NCI-H1092 treated with DMSO at 0.1 percent for 48 hours (cell line): Measurements from ENCODE around the gene ADGRG1.
"Not testable (repeated sequence)": the region's sequence is repeated elsewhere in the genome, so short reads cannot be mapped to it uniquely, and the experiment has no call there.

Source experiments
- DNase-seq: peaks from one replicate; lab custom pipeline; 2025; lab: John Stamatoyannopoulos, UW

The ADGRG1 gene

DNA sequence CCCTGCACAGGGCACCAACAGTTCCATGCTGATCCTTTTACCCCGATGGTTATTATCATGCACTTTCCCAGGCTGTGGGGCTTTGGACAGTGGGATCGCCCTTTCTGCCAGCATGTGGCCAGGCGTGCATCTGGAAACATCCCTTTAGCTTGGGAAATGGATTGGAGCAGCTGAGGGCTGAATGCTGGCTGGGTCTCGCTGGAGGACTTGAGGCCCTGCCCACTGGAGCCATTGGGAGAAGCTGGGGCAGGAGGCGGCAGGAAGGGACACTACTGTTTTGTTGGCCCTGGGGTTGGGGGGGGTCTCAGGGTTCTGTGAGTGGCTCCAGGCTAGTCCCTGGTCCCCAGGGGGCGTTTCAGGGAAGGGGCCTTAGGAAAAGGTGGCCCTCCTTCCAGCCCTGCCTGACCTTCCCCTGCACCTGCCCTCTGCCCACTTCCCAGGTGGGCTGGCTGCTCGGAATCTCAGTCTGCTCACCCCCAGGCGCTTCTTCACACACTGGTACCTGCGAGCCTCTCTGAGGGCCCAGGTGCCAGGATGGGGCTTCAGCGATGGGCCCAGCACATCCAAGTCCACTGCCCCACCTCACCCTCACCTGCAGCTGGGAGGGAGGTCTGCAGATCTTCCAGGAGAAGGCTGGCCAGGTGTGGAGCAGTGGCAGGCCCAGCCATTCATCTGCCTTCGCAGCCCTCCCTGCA, 38.1 kb downstream of the ADGRG1 start:
- no peak for DNase-seq

DNA sequence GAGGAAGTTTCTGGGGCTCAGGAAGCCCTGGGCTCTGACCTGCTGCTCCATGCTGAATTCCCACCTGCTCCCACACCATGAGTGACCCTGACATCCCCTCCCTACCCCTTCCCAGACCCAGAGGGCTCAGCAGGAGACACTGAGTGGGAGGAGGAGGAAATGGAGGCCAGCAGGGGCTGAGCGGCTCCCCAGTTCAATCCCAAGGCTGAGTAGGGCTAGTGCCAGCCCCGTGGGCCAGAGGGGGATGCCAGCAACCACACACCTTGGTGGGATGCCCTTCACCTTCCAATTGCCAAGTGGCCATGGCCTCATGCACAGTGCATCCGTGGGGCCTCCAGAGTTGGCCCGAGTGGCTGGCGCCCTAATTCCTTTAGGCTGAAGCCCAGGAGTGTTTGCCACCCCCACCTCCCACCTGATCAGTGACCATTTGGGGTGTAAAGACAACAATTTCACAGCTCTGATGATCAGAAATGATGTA, 38.7 kb downstream of the ADGRG1 start:
- DNase-seq: no peak

- no peak for DNase-seq
Observed at GRCh38 chr16:57667526-57668262, 39.3 kb downstream of the ADGRG1 start.

DNA sequence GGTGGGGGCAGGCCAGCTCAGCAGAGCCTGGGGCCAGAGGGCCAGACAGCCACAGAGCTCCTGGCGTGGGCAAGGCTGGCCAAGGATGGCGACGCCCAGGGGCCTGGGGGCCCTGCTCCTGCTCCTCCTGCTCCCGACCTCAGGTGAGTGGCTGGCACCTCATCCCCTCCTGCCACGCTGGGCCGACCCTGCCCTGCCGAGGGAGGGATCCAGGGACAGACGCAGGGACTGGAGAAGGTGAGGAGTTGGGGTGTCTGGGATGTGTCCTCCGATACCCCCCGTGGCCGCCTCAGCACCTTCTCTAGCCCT, 39.8 kb downstream of the ADGRG1 start, which contains the start of gene ADGRG3:
TSS of gene ADGRG3 (plus strand) at position 44 of the 309 bp plus-strand sequence. CDS start at position 86, 42 bp downstream.
- DNase-seq: no peak

GRCh38 chr16:57668630-57669475, 40.4 kb downstream of the ADGRG1 start:
- DNase-seq: no peak

DNA sequence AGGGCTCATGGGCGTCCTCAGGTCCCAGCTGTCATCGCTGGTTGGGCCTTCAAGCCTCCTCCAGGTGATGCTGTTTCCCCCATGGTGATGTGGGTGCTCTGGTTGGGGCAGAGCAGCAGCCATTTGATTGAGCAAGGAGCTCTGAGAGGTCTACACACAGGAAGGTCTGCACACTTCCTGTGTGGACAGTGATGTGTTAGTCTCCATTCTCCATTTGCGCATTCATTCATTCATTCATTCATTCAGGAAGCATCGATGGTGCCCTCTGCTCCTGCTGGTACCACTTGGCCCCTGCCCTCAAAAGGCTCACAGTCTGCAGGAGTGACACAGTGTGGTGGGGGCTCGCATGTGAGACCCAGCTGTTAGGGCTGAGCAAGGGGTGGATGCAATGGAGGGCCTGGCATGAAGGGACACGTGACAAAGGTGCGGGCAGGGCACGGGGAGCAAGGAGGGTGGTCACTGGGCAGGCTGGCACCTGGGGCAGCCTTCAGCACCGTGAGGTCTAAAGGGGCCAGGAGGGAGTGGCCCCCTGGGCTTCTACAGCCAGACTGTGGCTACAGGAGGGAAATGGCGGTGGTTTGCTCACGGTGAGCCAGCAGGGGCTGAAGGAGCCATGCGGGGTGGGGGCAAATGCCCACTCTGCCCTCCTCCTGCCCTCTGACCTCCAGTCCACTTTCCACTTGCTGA, 41.2 kb downstream of the ADGRG1 start:
- no peak for DNase-seq

- DNase-seq: no peak
Observed at GRCh38 chr16:57670196-57670595, 41.8 kb downstream of the ADGRG1 start.

DNA sequence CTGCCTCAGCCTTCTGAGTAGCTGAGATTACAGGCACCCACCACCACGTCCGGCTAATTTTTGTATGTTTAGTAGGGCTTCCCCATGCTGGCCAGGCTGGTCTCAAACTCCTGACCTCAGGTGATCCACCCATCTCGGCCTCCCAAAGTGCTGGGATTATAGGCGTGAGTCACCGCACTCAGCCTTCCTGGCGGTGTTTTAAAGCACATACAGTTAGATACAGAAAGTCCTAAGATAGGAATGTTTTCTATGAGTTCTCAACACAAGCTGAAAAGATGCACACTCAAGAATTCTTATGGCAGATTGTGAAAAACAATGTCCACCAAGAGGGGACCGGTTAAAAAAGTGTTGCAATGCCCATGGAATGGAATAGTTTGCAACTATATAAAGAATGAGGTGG, 43.0 kb downstream of the ADGRG1 start:
- not testable (repeated sequence) for DNase-seq

DNA sequence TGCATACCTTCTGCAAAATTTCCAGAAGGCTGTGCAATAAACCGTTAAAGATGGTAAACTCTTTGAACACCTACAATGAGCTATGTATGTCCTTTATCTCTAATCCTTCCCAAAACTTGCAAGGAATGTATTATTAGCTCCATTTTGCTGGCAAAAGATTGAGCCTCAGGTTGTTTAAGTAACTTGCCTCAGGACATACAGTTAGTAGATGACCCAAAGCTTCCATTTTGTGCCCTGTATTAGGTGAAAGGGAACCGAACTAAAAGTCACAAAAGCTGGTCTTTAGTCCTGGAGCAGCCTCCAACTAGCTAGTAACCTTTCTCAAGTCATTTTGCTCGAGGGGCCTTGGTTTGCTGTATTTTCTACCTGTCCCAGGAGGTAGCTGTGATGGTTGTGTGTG, 44.0 kb downstream of the ADGRG1 start:
- DNase-seq: no peak

DNA sequence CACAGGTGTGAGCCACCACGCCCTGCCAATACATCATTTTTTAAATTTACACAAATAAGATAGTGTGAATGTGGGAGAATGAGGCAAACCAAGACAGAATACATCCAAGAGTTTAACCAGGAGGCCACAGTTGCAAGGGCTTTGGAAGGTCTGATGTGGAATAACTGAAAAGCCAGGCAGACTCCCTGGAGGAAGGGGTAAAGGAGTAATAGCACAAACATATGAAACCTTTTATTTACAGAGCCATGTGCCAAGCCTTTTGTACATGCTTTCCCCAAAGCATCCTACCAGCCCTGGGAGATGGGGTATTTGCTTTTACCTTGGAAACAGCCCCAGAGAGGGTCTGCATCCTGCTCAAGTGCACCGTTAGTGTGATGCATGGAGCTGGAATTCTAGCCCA, 44.4 kb downstream of the ADGRG1 start:
- no peak for DNase-seq

GRCh38 chr16:57675741-57676551, 47.5 kb downstream of the ADGRG1 start:
- no peak for DNase-seq

DNA sequence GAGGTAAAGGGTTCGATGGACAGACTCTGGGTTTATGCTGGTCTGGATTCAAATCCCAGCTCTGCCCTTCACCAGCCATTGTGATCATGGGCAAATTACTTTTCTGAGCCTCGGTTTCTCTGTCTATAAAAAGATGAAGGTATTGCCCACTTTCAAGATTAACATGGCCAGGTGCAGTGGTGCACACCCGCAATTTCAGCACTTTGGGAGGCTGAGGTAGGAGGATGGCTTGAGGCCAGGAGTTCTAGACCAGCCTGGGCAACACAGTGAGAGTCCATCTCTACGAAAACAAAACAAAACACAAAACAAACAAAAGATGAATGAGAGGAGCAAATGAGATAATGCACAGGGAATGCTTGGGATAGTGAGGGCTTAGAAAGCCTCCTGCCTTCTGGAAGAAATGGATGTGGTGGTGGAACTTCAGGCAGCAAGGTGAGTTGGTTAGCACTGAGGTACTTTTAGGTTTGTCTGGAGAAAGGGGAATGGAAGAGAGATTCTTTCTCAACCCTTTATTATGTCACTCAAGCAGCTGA, 48.2 kb downstream of the ADGRG1 start:
- DNase-seq: no peak

GRCh38 chr16:57677622-57678369, 49.4 kb downstream of the ADGRG1 start:
- DNase-seq: no peak

DNA sequence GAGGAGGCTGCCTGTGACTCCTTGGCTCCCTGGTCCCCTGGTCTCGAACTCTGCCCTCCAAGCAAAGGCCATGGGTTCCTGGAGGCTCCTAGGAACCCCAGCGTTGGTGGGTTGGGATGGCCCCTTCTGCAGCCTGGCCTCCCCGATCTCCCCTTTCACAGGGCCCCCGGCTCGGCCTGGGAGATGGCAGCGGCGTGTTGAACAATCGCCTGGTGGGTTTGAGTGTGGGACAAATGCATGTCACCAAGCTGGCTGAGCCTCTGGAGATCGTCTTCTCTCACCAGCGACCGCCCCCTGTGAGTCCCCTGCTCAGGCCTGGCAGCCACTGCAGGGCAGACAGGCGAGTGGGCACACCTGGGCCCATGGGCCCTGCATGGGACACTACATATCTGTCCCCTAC, 50.6 kb downstream of the ADGRG1 start:
- DNase-seq: no peak

DNA sequence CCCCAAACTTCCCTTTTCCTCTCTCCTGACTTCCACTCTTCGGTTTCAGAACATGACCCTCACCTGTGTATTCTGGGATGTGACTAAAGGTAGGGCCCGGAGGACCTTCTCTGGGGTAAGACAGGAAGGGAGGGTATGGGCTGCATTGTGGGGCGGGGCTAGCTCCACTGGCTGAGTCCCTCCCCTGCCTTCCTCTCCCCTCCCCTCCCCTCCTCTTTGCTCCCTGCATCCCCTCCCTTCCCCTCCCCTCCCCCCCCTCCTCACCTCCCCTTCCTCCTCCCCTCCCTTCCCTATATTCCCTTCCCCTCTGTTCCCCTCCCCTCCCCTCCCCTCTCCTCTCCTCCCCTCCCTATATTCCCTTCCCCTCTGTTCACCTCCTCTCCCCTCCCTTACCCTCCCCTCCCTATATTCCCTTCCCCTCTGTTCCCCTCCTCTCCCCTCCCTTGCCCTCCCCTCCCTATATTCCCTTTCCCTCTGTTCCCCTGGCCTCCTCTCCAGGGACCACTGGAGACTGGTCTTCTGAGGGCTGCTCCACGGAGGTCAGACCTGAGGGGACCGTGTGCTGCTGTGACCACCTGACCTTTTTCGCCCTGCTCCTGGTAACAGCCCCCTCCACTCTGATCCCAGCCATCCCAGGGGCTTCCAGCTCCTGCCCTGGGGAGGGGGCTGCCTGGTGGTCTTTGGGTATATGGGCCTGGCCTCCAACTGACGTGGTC, 51.5 kb downstream of the ADGRG1 start:
- DNase-seq: no peak

DNA sequence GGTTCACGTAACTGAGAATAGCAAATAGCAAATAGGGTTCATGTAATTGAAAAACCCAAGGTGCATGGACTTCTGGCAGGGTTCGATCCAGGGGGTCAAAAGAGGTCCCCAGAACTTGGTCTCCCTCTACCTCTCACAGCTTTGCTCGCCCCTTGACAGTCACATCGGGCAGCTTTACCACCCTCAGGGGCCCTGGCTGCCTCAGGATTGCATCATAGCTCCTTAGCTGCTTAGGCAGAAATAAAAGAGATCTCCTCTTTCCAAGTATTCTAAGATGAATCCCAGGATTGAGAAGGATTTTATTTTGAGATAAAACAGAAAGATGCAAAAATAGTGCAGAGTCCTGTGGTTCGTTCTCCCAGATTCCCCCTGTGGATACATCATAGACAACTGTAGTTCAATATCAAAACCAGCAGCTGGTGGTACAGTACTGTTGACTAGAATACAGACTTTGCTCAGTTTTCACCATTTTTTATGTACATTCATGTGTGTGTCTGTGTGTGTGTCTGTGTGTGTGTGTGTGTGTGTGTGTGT, 52.5 kb downstream of the ADGRG1 start:
- DNase-seq: no peak

DNA sequence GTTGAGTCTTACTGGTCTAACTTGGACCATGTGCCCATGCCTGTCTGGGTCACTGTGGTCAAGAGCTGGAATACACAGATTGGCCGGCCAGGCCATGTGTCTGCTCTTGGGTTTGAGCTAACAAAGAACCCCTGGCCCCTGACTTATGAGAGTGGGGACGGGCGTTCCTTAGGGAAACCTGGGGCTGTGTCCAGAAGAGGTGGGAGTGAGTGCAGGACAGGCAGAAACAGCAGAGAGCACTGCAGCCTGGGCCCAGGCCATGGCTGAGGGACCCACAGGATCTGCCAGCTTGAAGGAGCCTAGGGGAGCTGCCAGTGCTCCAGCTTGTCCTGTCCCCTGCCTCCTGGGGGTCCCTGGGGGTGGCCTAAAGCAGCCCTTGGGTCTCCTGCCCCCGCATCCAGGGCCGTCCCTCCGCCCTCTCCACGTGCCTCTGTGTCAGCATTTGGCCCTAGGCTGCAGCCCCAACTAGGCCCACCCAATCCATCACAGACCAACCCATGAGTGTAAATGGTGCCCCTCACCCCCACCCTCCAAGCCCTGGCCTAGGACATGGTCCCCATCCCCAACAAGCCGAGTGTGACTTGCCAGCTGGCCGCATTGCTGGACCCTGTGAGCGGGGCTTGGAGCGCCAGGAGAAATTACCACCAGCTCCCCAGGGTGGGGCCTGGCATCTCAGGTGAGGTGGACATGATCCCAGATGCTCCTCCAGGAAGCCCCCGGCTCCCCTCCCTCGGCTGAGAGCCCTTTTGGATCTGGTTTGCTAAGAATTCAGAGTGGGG, 53.7 kb downstream of the ADGRG1 start:
- no peak for DNase-seq

GRCh38 chr16:57682809-57683635, 54.6 kb downstream of the ADGRG1 start:
- DNase-seq: no peak
